ENCODE data around the gene ATM.

Gene ATM

GRCh38 chr11:108222574-108223347, at the start of gene ATM, which contains the start of gene NPAT:
Gene ATM, plus strand, starts transcription at chr11:108223067. Its CDS starts 4,558 bp downstream, at chr11:108227625.
Gene NPAT, minus strand, starts transcription at chr11:108222638. Its CDS starts 102 bp downstream, at chr11:108222536.
- DNase-seq (ENCODE audit: low read depth in 2 of 2, low spot score in 1 of 2): peak; percentile 92 to 98

- no peak for DNase-seq (ENCODE audit: low read depth in 2 of 2, low spot score in 1 of 2)
Measured at GRCh38 chr11:108177570-108177969, 45.3 kb upstream of the ATM start.

GRCh38 chr11:108193725-108194124, 29.1 kb upstream of the ATM start:
- DNase-seq (ENCODE audit: low read depth in 2 of 2, low spot score in 1 of 2): no peak

GRCh38 chr11:108196901-108197300, 26.0 kb upstream of the ATM start:
- no peak for DNase-seq (ENCODE audit: low read depth in 2 of 2, low spot score in 1 of 2)

GRCh38 chr11:108197351-108197750, 25.5 kb upstream of the ATM start:
- DNase-seq (ENCODE audit: low read depth in 2 of 2, low spot score in 1 of 2): no peak

- no peak for DNase-seq (ENCODE audit: low read depth in 2 of 2, low spot score in 1 of 2)
Measured at GRCh38 chr11:108198833-108199232, 24.0 kb upstream of the ATM start.

- peak in 1 of 2 donors; percentile 3 for DNase-seq (ENCODE audit: low read depth in 2 of 2, low spot score in 1 of 2)
Measured at GRCh38 chr11:108199446-108200321, 23.2 kb upstream of the ATM start.

GRCh38 chr11:108203075-108203474, 19.8 kb upstream of the ATM start:
- no peak for DNase-seq (ENCODE audit: low read depth in 2 of 2, low spot score in 1 of 2)

- DNase-seq (ENCODE audit: low read depth in 2 of 2, low spot score in 1 of 2): no peak
Measured at GRCh38 chr11:108204376-108204775, 18.5 kb upstream of the ATM start.

- no peak for DNase-seq (ENCODE audit: low read depth in 2 of 2, low spot score in 1 of 2)
Measured at GRCh38 chr11:108204929-108205499, 17.9 kb upstream of the ATM start.

GRCh38 chr11:108206171-108206570, 16.7 kb upstream of the ATM start:
- DNase-seq (ENCODE audit: low read depth in 2 of 2, low spot score in 1 of 2): no peak

- DNase-seq (ENCODE audit: low read depth in 2 of 2, low spot score in 1 of 2): no peak
Measured at GRCh38 chr11:108206969-108207682, 15.7 kb upstream of the ATM start.

GRCh38 chr11:108207683-108208060, 15.2 kb upstream of the ATM start:
- no peak for DNase-seq (ENCODE audit: low read depth in 2 of 2, low spot score in 1 of 2)

- DNase-seq (ENCODE audit: low read depth in 2 of 2, low spot score in 1 of 2): no peak
Measured at GRCh38 chr11:108210441-108210840, 12.4 kb upstream of the ATM start.

GRCh38 chr11:108213784-108214183, 9.1 kb upstream of the ATM start:
- DNase-seq (ENCODE audit: low read depth in 2 of 2, low spot score in 1 of 2): no peak

GRCh38 chr11:108216988-108217387, 5.9 kb upstream of the ATM start:
- DNase-seq (ENCODE audit: low read depth in 2 of 2, low spot score in 1 of 2): no peak

GRCh38 chr11:108218455-108218854, 4.4 kb upstream of the ATM start:
- no peak for DNase-seq (ENCODE audit: low read depth in 2 of 2, low spot score in 1 of 2)

GRCh38 chr11:108218912-108219783, 3.7 kb upstream of the ATM start:
- no peak for DNase-seq (ENCODE audit: low read depth in 2 of 2, low spot score in 1 of 2)

- DNase-seq (ENCODE audit: low read depth in 2 of 2, low spot score in 1 of 2): no peak
Measured at GRCh38 chr11:108220721-108221336, 2.0 kb upstream of the ATM start.

- DNase-seq (ENCODE audit: low read depth in 2 of 2, low spot score in 1 of 2): no peak
Measured at GRCh38 chr11:108221371-108221770, 1.5 kb upstream of the ATM start.
